Chondrocyte (in vitro differentiated cells): ENCODE results near the gene ATM. TPM values are rescaled to one million over a fixed set of nuclear protein-coding genes. Genes with fewer than 3 reads are reported as not detected.

Experiments used
- DNase-seq: peaks from one replicate; pipeline ENCODE4 v3.0.0; 2021; ENCODE audit warnings: mixed read lengths, low spot score
- H3K27ac Mint-ChIP-seq: one replicate; pipeline ENCODE4 v1.8.0; 2021; ENCODE audit warnings: mild to moderate bottlenecking, moderate library complexity, mixed read lengths; ENCODE audit not compliant: unreplicated experiment
- H3K27me3 Mint-ChIP-seq: 2 replicates; pipeline ENCODE4 v1.8.0; 2021; ENCODE audit warnings: low read depth, mixed read lengths
- H3K36me3 Mint-ChIP-seq: 2 replicates; pipeline ENCODE4 v1.8.0; 2021; ENCODE audit warnings: low read depth, mixed read lengths
- H3K4me1 Mint-ChIP-seq: 2 replicates; pipeline ENCODE4 v1.8.0; 2021; ENCODE audit warnings: low read depth, mild to moderate bottlenecking, mixed read lengths
- H3K4me3 Mint-ChIP-seq: one replicate; pipeline ENCODE4 v1.8.0; 2021; ENCODE audit warnings: mild to moderate bottlenecking, moderate library complexity, mixed read lengths; ENCODE audit not compliant: unreplicated experiment
- H3K9me3 Mint-ChIP-seq: 2 replicates; pipeline ENCODE4 v1.8.0; 2021; ENCODE audit warnings: low read depth, mixed read lengths
- total RNA-seq: library from RNA; stranded (reverse); gene quantifications from 3 replicates; pipeline ENCODE4 v1.2.1, GENCODE V29; 2021
- TF ChIP-seq, protein P1 (sequence below): fragments of 200-600 bp; sonication (generic); IDR thresholded peaks from 2 replicates; pipeline ENCODE4 v1.5.0; 2021; ENCODE audit warnings: antibody characterized with exemption, mild to moderate bottlenecking, moderate library complexity

ATM gene
- total RNA-seq, 1 donor from 2014 or later: 59.5 TPM

DNA sequence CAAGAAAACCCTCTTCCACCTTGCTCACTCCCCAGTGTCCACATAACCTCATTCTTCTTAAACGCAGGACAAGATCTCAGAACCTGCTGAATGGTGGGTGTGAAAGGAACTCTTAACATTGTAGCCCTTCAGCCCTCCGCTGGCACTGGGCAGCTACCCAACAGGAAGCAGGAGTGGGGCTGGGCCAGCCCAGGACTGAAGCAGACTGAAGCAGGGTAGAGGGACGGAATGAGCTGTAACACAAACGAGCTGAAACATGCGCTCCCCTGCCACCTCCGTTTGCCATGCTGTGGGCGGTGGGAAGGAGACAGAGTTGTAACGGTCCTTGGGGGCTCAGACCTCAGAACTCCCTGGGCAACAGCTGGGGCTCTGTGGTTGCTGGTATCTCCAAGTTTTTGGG is 24.0 kb upstream of the ATM start:
- Mint-ChIP-seq H3K4me1 (peaks cover 23% of the 10 kb centered on the region), H3K27me3 (no peaks in the 10 kb centered on the region), H3K9me3 (no peaks in the 10 kb centered on the region), H3K4me3 (no peak overlapping the region), H3K27ac (no peak overlapping the region), H3K36me3 (peaks cover 3% of the 10 kb centered on the region)
- DNase-seq: no peak
- TF ChIP-seq, protein P1, sequence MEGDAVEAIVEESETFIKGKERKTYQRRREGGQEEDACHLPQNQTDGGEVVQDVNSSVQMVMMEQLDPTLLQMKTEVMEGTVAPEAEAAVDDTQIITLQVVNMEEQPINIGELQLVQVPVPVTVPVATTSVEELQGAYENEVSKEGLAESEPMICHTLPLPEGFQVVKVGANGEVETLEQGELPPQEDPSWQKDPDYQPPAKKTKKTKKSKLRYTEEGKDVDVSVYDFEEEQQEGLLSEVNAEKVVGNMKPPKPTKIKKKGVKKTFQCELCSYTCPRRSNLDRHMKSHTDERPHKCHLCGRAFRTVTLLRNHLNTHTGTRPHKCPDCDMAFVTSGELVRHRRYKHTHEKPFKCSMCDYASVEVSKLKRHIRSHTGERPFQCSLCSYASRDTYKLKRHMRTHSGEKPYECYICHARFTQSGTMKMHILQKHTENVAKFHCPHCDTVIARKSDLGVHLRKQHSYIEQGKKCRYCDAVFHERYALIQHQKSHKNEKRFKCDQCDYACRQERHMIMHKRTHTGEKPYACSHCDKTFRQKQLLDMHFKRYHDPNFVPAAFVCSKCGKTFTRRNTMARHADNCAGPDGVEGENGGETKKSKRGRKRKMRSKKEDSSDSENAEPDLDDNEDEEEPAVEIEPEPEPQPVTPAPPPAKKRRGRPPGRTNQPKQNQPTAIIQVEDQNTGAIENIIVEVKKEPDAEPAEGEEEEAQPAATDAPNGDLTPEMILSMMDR: no peak

DNA sequence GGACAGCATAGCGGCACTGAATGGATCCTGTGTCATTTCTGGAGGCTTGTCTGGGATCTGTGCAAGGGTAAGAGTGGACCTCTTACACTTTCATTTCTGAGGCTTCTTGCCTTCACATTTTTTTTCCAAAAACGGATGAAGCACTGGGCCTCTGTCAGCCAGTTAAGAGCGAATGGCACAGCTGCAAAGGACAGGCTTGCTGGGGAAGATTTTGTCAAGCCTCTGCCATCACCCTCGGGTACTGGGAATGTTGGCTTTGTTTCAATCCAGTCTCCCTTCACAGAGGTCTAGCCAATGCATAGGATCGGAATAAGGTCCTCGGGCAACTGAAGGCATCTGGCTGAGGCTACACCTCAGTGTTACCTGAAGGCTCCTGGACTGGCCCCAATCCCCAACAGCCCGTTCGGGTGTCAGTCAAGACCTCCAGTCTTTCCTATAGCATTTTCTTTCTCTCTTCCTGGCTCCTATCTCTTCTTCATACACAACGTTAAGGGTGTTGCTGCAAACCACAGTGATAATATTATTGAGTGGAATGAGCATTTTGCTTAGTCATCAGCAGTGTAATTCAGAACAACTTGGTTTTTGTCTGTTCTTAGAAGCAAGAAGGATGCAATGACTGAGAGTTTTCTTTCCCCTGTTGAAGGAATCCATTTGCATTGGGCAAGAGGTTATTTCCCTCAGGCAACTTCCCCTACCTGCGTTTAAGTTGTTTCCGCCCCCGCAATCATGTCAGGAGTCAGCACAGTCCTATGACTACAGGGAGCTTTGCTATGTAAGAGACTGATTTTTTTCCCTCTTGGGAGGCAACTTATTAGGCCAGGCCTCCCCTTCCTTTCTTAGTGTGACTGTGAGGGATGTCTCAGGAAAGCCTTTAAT is 23.2 kb upstream of the ATM start:
- Mint-ChIP-seq H3K9me3 (peaks cover under 1% of the 10 kb centered on the region), H3K4me1 (peaks cover 24% of the 10 kb centered on the region), H3K36me3 (peaks cover 4% of the 10 kb centered on the region), H3K27me3 (no peaks in the 10 kb centered on the region), H3K27ac (peak overlapping the region; percentile 89), H3K4me3 (no peak overlapping the region)
- no peak for DNase-seq
- TF ChIP-seq, protein P1: no peak

DNA sequence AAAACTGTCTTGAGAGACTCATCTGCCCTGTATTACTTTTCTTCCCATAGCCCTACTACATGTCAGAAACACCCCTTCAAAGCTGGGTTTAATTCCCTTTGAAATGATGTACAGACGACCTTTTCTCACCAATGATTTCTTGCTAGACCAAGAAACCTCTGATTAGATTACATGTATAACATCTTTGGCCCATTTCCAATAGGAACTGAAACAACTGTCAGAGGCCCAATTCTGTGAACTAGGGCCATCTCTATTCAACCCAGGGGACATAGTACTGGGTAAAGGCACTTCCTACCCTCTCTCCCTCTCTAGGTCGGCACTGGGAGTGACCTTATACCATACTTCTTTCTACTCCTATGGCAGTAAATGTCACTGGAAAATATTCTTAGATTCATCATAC is 19.8 kb upstream of the ATM start:
- H3K9me3 Mint-ChIP-seq: peaks cover 4% of the 10 kb centered on the region
- TF ChIP-seq, protein P1: no peak
- DNase-seq: no peak
- H3K27ac Mint-ChIP-seq: no peak overlapping the region
- peaks cover 11% of the 10 kb centered on the region for H3K36me3 Mint-ChIP-seq
- no peaks in the 10 kb centered on the region for H3K27me3 Mint-ChIP-seq
- no peak overlapping the region for H3K4me3 Mint-ChIP-seq
- H3K4me1 Mint-ChIP-seq: peaks cover 21% of the 10 kb centered on the region

DNA sequence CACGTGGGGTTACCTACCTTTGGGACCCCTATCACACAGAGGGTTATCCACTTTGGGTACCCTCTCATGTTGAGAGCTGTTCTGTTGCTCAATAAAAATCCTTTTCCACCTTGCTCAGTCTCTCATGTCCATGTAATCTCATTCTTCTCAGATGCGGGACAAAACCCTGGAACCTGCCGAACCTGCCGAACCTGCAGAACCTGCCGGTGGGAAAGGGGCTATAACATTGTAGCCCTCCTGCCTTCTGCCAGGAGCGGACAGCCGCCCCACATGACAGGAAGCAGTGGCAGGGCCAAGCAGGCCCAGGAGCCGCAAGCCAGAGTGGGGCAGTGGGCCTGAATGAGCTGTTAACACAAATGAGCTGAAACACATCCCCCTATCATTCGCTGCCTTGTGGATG is 18.5 kb upstream of the ATM start:
- Mint-ChIP-seq H3K27me3 (no peaks in the 10 kb centered on the region), H3K4me3 (no peak overlapping the region), H3K36me3 (peaks cover 11% of the 10 kb centered on the region), H3K27ac (no peak overlapping the region), H3K9me3 (peaks cover 4% of the 10 kb centered on the region), H3K4me1 (peaks cover 16% of the 10 kb centered on the region)
- DNase-seq: no peak
- TF ChIP-seq, protein P1: no peak

DNA sequence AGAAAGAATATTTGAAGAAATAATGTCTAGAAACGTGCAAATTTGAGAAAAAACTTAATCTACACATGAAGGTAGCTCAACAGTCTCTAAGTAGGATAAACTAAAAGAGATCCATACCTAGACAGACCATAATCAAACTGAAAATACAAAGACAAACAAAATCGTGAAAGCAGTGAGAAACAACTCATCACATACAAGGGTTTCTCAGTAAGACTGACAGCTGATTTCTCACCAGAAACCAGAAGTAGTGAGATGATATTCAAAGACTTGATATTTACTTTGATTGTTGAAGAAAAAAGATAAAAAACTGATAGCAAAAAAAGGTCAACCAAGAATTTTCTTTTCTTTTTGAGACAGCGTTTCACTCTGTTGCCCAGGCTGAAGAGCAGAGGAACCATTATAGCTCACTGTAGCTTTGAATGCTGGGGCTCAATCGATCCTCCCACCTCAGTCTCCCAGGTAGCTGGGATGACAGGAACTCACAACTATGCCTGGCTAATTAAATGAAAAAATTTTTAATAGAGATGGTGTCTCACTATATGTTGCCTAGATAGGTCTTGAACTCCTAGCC is 17.9 kb upstream of the ATM start:
- Mint-ChIP-seq H3K36me3 (peaks cover 13% of the 10 kb centered on the region), H3K27ac (no peak overlapping the region), H3K4me1 (peaks cover 10% of the 10 kb centered on the region), H3K9me3 (peaks cover 4% of the 10 kb centered on the region), H3K4me3 (no peak overlapping the region), H3K27me3 (no peaks in the 10 kb centered on the region)
- TF ChIP-seq, protein P1: no peak
- DNase-seq: no peak
